GM21576 (cell line): ENCODE results near the gene RFX4.

ENCODE experiments used
- ATAC-seq: cut with Tn5 transposase; IDR thresholded peaks from one replicate; pipeline ENCODE4 v1.9.1; 2021; ENCODE audit warnings: mild to moderate bottlenecking, moderate library complexity; ENCODE audit not compliant: unreplicated experiment

RFX4 gene

DNA sequence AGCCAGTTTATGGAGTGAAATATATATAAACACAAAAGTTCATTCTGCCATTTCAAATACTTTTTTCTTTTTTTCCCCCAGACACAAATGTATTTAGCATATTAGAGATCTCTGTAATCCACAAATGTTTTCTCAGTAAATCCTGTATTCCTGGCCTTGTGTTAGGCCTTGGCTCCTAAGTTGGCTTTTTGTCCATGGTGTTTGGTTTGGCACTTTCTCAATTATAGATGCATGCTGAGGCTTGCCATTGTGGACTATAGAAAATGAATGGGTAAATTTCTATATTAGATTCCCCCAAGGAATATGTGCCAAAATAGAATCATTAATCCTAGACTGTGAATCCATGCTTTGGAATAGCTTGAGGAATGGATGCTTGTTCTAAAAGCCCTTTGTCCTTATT is 208.7 kb downstream of the RFX4 start:
- ATAC-seq: no peak

DNA sequence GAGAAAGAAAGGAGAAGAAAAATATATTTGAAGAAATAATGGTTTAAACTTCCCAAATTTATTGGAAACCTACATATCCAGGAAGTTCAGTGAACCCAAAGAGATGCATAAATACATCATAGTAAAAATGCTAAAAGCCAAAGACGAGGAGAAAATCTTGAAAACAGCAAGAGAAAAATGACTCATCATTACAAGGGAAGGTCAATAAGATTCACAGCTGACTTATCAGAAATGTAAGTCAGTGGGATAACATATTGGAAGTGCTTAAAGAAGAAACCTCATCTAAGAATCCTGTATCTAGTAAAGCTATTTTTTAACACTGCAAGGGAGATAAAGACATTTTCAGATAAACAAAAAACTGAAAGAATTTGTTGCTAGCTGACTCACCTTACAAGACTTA is 211.6 kb downstream of the RFX4 start:
- no peak for ATAC-seq

DNA sequence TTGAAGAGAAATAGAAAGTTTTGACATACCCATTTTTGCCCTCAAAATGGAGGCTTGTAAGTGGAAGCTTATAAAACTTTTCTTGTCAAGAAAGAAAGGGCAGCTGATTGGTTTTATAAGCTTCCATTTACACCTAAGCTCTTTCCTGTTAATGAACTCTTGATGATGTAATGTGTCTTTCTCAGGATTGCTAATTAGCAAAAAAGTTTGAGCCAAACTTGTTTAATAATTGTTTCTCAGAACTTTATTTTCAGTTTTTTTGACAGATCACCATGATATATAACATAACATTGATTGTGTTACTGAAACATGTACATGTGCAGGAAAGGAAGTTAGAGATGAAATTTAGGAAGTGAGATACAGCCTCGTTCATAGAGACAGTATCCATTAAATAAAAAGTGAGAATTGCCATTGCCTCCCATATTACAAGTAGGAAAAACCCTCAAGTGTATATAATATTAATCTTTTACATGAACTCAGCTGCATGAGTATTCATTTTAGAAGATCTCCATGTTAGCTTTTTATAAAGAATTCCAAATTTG is 218.4 kb downstream of the RFX4 start:
- no peak for ATAC-seq

DNA sequence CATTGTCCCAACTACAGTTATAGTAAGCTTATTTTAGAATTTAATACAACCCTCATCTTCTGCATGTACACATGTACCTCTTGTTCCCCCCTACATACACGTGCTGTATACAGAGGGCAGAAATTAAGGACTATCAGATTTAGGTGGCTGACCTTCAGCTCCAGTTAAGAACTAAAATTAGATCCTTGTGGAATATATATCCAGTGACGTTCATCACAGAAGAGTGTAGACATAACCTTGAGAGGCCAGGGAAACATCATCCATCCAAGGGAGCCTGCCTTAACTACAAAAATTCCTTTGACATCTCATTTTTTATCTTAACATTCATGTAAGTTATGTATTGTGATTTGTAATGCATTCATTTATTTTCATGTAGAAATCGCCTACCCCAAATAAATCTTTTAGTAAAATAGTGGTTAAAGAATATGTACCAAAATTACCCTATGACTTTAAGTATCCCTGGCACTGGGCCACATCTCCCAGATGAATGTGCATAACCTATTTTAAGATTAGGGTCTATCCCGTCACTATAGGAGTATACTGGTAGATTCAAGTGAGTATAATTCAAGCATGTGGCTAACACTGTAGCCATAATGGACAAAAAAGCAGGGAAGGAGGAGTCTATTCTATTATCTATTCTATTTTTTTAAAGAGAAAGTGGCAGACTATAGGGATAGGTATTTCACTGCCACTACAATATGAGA is 219.2 kb downstream of the RFX4 start:
- no peak for ATAC-seq

DNA sequence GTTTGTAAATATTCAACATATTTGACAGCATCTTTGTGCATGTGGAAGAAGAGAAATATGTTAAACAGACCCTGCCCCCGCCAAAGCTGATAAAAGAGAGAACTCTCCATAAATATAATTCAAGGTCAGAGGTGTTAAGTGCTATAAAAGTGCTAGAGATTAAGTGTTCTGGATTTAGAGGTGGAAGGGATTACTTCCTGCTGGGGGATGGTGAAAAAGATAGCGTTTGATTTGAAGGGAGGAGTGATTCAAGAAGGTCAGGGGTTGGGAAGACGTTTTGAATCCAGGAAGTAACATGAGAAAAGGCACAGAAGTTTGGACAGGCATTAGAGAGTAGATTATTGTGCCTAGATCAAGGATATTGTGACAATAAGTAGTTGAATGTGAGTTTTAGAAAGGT is 221.9 kb downstream of the RFX4 start:
- no peak for ATAC-seq
